Fibroblast of lung (primary cell): ENCODE results near the gene UNC13B. TPM values are rescaled to one million over a fixed set of nuclear protein-coding genes. Genes with fewer than 3 reads are reported as not detected.
A peak's percentile ranks its signal among the peaks of the same experiment; 100 is the strongest.

Experiments used
- DNase-seq, 2 donors: peaks; one replicate each; pipeline versions ENCODE4 v3.0.0 to v3.0.0-alpha.2; 2010; ENCODE audit warnings: low read depth in 2 of 2
- H2AFZ ChIP-seq: 2 replicates; pipeline ENCODE4 v1.5.1; 2012; ENCODE audit warnings: low read length, control low read depth, inconsistent platforms
- H3K27ac ChIP-seq: 2 replicates; pipeline ENCODE4 v1.5.1; 2011; ENCODE audit warnings: low read length, control low read depth; ENCODE audit not compliant: insufficient read depth
- H3K27me3 ChIP-seq: 2 replicates; pipeline ENCODE4 v1.5.1; 2011; ENCODE audit warnings: mild to moderate bottlenecking, low read length; ENCODE audit not compliant: control insufficient read depth, insufficient read depth
- H3K36me3 ChIP-seq: 2 replicates; pipeline ENCODE4 v1.5.1; 2011; ENCODE audit warnings: low read length; ENCODE audit not compliant: control insufficient read depth, insufficient read depth
- H3K4me1 ChIP-seq: 2 replicates; pipeline ENCODE4 v1.5.1; 2011; ENCODE audit warnings: low read length; ENCODE audit not compliant: control insufficient read depth, insufficient read depth; ENCODE audit errors: extremely low read depth
- H3K4me2 ChIP-seq: 2 replicates; pipeline ENCODE4 v1.5.1; 2011; ENCODE audit warnings: low read length, control low read depth; ENCODE audit not compliant: insufficient read depth; ENCODE audit errors: extremely low read depth
- H3K4me3 ChIP-seq, 4 experiments: fragments of 200-600 bp in 1 of 4; sonication (generic) in 1 of 4; replicated peaks in 1 of 4; 2 replicates each; pipeline ENCODE4 v1.5.1; 2011 to 2016; ENCODE audit warnings: low read length in 4 of 4, low read depth in 3 of 4, mild to moderate bottlenecking in 3 of 4, control low read depth in 2 of 4, inconsistent platforms in 1 of 4, mixed read lengths in 1 of 4; ENCODE audit not compliant: insufficient read depth in 1 of 4; ENCODE audit errors: control extremely low read depth in 1 of 4
- H3K79me2 ChIP-seq: 2 replicates; pipeline ENCODE4 v1.5.1; 2012; ENCODE audit warnings: mild to moderate bottlenecking, low read length, inconsistent platforms; ENCODE audit not compliant: control insufficient read depth, insufficient read depth
- H3K9ac ChIP-seq: 2 replicates; pipeline ENCODE4 v1.5.1; 2011; ENCODE audit warnings: mild to moderate bottlenecking, low read length, control low read depth; ENCODE audit not compliant: insufficient read depth
- H3K9me3 ChIP-seq: 2 replicates; pipeline ENCODE4 v1.5.1; 2012; ENCODE audit warnings: low read depth, low read length; ENCODE audit not compliant: control insufficient read depth, insufficient read depth
- H4K20me1 ChIP-seq: 2 replicates; pipeline ENCODE4 v1.5.1; 2011; ENCODE audit warnings: low read length; ENCODE audit not compliant: control insufficient read depth, insufficient read depth; ENCODE audit errors: extremely low read depth
- EZH2 ChIP-seq: IDR thresholded peaks from 2 replicates; pipeline ENCODE4 v1.5.1; 2012; ENCODE audit warnings: low read length, control low read depth, mild to moderate bottlenecking; ENCODE audit errors: missing control alignments
- polyA plus RNA-seq, 2 donors: library from polyadenylated mRNA; depleted of rRNA in 1 of 2; stranded (reverse) in 1 of 2; unstranded in 1 of 2; fragments of >200 nt; gene quantifications; 2 replicates each; pipeline ENCODE4 v1.2.1, GENCODE V29; 2011 to 2012; ENCODE audit warnings: missing spikeins in 1 of 2
- total RNA-seq: library from RNA; depleted of rRNA; stranded (reverse); fragments of >200 nt; gene quantifications from 2 replicates; pipeline ENCODE4 v1.2.1, GENCODE V29; 2014
- TF ChIP-seq, protein P1 (sequence below), 2 donors: IDR thresholded peaks in 1 of 2; conservative IDR thresholded peaks in 1 of 2; 1 replicate in 1 of 2; 2 replicates in 1 of 2; pipeline ENCODE4 v1.5.1; 2011 to 2012; ENCODE audit warnings: low read length in 2 of 2, control low read depth in 1 of 2, inconsistent platforms in 1 of 2, low read depth in 1 of 2, mild to moderate bottlenecking in 1 of 2

The UNC13B gene
- total and polyA plus RNA-seq, 2 donors (not counting 1 experiment from before 2014, with no cell fraction given) = 9.7 to 38.3 TPM

DNA sequence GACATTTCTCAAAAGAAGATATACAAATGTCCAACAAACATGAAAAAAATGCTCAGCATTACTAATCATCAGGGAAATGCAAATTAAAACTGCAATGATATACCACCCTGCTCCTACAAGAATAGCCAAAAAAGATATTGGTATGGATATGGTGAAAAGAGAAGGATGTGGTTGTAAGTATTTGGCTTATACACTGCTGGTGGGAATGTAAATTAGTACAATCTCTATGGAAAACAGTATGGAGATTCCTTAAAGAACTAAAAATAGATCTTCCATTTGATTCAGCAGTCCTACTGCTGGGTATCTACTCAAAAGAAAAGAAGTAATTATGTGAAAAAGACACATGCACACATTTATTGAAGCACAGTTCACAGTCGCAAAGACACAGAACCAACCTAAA lies 260.5 kb downstream of the UNC13B start:
- no peaks in the 10 kb centered on the region for H3K79me2 ChIP-seq
- no peaks in the 10 kb centered on the region for H3K9me3 ChIP-seq
- H3K4me1 ChIP-seq = no peaks in the 10 kb centered on the region
- no peak overlapping the region for H3K4me3 ChIP-seq
- DNase-seq = no peak
- no peak overlapping the region for H2AFZ ChIP-seq
- no peaks in the 10 kb centered on the region for H3K27me3 ChIP-seq
- H4K20me1 ChIP-seq = no peaks in the 10 kb centered on the region
- TF ChIP-seq, protein P1, sequence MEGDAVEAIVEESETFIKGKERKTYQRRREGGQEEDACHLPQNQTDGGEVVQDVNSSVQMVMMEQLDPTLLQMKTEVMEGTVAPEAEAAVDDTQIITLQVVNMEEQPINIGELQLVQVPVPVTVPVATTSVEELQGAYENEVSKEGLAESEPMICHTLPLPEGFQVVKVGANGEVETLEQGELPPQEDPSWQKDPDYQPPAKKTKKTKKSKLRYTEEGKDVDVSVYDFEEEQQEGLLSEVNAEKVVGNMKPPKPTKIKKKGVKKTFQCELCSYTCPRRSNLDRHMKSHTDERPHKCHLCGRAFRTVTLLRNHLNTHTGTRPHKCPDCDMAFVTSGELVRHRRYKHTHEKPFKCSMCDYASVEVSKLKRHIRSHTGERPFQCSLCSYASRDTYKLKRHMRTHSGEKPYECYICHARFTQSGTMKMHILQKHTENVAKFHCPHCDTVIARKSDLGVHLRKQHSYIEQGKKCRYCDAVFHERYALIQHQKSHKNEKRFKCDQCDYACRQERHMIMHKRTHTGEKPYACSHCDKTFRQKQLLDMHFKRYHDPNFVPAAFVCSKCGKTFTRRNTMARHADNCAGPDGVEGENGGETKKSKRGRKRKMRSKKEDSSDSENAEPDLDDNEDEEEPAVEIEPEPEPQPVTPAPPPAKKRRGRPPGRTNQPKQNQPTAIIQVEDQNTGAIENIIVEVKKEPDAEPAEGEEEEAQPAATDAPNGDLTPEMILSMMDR (conservative IDR thresholded peaks at IDR 0.05 in 1 of 2, IDR thresholded peaks at IDR 0.05 in 1 of 2; ENCODE audit: low read depth in 1 of 2, low read length in 2 of 2) = no peak
- TF ChIP-seq EZH2 = no peak
- no peaks in the 10 kb centered on the region for H3K36me3 ChIP-seq
- no peak overlapping the region for H3K4me2 ChIP-seq
- H3K9ac ChIP-seq = no peak overlapping the region
- H3K27ac ChIP-seq = no peak overlapping the region

DNA sequence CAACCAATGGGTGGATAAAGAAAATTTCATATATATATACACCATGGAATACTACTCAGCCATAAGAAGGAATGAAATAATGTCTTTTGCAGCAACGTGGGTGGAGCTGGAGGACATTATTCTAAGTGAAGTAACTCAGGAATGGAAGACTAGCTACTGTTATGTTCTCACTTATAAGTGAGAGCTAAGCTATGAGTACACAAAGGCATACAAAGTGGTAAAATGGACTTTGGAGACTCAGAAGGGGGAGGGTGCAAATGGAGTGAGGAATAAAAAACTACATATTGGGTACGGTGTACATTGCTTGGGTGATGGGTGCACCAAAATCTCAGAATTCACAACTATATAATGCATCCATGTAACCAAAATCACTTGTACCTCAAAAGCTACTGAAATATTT lies 260.9 kb downstream of the UNC13B start:
- Histone ChIP-seq H3K9me3 (no peaks in the 10 kb centered on the region), H3K79me2 (no peaks in the 10 kb centered on the region), H3K36me3 (no peaks in the 10 kb centered on the region), H2AFZ (no peak overlapping the region), H3K27me3 (no peaks in the 10 kb centered on the region), H3K27ac (no peak overlapping the region), H3K4me3 (no peak overlapping the region), H3K9ac (no peak overlapping the region), H4K20me1 (no peaks in the 10 kb centered on the region), H3K4me2 (no peak overlapping the region), H3K4me1 (no peaks in the 10 kb centered on the region)
- TF ChIP-seq, protein P1 (conservative IDR thresholded peaks at IDR 0.05 in 1 of 2, IDR thresholded peaks at IDR 0.05 in 1 of 2; ENCODE audit: low read depth in 1 of 2, low read length in 2 of 2) = no peak
- no peak for TF ChIP-seq EZH2
- DNase-seq = no peak

DNA sequence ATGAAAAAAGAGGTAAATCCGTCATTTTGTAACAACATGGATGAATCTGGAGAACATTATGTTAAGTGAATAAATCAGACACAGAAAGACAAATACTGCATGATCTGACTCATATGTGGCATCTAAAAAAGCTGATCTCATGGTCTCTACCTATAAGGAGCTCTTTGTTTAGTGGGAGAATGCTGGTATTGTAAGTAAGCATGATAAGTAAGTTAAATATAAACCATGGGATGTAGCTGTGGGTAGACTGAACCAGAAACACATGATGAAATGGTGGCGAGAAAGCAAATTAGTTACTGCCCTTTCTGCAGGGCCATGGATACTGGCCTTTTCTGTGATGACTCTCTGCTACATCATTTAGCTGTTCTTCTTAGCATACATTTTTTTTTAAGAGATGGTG lies 261.7 kb downstream of the UNC13B start:
- no peaks in the 10 kb centered on the region for H3K27me3 ChIP-seq
- no peaks in the 10 kb centered on the region for H3K9me3 ChIP-seq
- no peaks in the 10 kb centered on the region for H3K4me1 ChIP-seq
- no peaks in the 10 kb centered on the region for H3K36me3 ChIP-seq
- TF ChIP-seq EZH2 = no peak
- TF ChIP-seq, protein P1 (conservative IDR thresholded peaks at IDR 0.05 in 1 of 2, IDR thresholded peaks at IDR 0.05 in 1 of 2; ENCODE audit: low read depth in 1 of 2, low read length in 2 of 2) = no peak
- no peak overlapping the region for H3K4me3 ChIP-seq
- DNase-seq = peak; percentile 1 to 18
- no peaks in the 10 kb centered on the region for H4K20me1 ChIP-seq
- H3K9ac ChIP-seq = no peak overlapping the region
- H3K79me2 ChIP-seq = no peaks in the 10 kb centered on the region
- H3K27ac ChIP-seq = no peak overlapping the region
- H2AFZ ChIP-seq = no peak overlapping the region
- no peak overlapping the region for H3K4me2 ChIP-seq
